HCT116 (cell line): ENCODE data around the gene DPF1.

ENCODE experiments used
- SRF ChIP-seq: IDR thresholded peaks from 2 replicates; pipeline ENCODE4 v1.6.1; 2012; ENCODE audit warnings: low read depth
- TF ChIP-seq, protein P1 (sequence below), 3 experiments: fragments of 200-600 bp in 1 of 3; sonication (generic) in 1 of 3; IDR thresholded peaks in 2 of 3; conservative IDR thresholded peaks in 1 of 3; 2 replicates each; pipeline ENCODE4 v1.5.1; 2012 to 2017; ENCODE audit warnings: low read depth in 2 of 3, low read length in 2 of 3, antibody characterized with exemption in 1 of 3, borderline replicate concordance in 1 of 3, control low read depth in 1 of 3, mild to moderate bottlenecking in 1 of 3, mixed read lengths in 1 of 3, mixed run types in 1 of 3, moderate library complexity in 1 of 3; ENCODE audit not compliant: insufficient read depth in 1 of 3
- TF ChIP-seq, protein P2 (sequence below): IDR thresholded peaks from 2 replicates; pipeline ENCODE4 v1.6.1; 2011; ENCODE audit warnings: mild to moderate bottlenecking, low read length, moderate library complexity; ENCODE audit not compliant: insufficient replicate concordance; ENCODE audit errors: extremely low read depth

DNA sequence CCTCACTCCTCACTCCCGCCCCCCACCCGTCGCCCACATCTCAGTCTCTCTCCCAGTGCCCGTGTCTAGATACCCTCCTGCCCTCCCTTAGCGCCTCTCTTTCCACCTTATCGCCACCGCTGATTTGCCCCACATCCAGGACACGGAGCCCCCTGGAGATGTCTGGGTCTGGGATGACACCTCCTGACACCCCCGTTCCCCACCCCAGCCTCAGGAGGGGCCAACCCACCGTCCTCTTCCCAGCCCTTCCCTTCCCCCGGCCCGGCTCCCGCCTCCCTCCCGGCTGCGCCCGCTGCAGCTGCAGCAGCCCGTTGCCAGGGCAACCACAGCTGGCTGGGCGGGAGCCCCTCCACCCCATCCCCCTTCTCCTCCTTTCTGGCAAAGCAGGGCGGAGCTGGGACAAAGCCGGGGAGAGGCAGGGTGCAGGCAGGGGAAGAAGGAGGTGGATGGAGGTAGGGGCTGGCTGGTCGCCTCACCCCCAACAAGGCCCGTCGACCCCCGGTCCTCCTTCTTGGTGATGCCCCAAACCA, 13.5 kb downstream of the DPF1 start:
- TF ChIP-seq, protein P1, sequence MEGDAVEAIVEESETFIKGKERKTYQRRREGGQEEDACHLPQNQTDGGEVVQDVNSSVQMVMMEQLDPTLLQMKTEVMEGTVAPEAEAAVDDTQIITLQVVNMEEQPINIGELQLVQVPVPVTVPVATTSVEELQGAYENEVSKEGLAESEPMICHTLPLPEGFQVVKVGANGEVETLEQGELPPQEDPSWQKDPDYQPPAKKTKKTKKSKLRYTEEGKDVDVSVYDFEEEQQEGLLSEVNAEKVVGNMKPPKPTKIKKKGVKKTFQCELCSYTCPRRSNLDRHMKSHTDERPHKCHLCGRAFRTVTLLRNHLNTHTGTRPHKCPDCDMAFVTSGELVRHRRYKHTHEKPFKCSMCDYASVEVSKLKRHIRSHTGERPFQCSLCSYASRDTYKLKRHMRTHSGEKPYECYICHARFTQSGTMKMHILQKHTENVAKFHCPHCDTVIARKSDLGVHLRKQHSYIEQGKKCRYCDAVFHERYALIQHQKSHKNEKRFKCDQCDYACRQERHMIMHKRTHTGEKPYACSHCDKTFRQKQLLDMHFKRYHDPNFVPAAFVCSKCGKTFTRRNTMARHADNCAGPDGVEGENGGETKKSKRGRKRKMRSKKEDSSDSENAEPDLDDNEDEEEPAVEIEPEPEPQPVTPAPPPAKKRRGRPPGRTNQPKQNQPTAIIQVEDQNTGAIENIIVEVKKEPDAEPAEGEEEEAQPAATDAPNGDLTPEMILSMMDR (IDR thresholded peaks at IDR 0.05 in 2 of 3, conservative IDR thresholded peaks at IDR 0.05 in 1 of 3; ENCODE audit: borderline replicate concordance in 1 of 3, insufficient read depth in 1 of 3, low read depth in 2 of 3, low read length in 2 of 3): no peak
- TF ChIP-seq SRF: no peak
- TF ChIP-seq, protein P2, sequence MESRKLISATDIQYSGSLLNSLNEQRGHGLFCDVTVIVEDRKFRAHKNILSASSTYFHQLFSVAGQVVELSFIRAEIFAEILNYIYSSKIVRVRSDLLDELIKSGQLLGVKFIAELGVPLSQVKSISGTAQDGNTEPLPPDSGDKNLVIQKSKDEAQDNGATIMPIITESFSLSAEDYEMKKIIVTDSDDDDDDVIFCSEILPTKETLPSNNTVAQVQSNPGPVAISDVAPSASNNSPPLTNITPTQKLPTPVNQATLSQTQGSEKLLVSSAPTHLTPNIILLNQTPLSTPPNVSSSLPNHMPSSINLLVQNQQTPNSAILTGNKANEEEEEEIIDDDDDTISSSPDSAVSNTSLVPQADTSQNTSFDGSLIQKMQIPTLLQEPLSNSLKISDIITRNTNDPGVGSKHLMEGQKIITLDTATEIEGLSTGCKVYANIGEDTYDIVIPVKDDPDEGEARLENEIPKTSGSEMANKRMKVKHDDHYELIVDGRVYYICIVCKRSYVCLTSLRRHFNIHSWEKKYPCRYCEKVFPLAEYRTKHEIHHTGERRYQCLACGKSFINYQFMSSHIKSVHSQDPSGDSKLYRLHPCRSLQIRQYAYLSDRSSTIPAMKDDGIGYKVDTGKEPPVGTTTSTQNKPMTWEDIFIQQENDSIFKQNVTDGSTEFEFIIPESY: no peak
